D721Med (cell line): Measurements from ENCODE around the gene RASA2.

Experiments used
- DNase-seq: peaks from one replicate; pipeline ENCODE4 v3.0.0; 2011; ENCODE audit warnings: low spot score; ENCODE audit not compliant: insufficient read length
- FAIRE-seq: peaks from 2 replicates; lab custom pipeline; 2011; peaks lifted over from hg19 to GRCh38; lab: Jason Lieb, UNC
- CTCF ChIP-seq: IDR thresholded peaks from 2 replicates; pipeline ENCODE4 v1.5.1; 2012; ENCODE audit warnings: mild to moderate bottlenecking, control low read depth; ENCODE audit not compliant: insufficient read depth; ENCODE audit errors: missing control alignments

RASA2 gene

GRCh38 chr3:141544697-141545096, 57.9 kb downstream of the RASA2 start:
- FAIRE-seq (peak; percentile 41), DNase-seq (no peak)
- no peak for TF ChIP-seq CTCF

- FAIRE-seq = no peak
- no peak for TF ChIP-seq CTCF
- DNase-seq = no peak
These were observed 59.3 kb downstream of the RASA2 start for GRCh38 chr3:141546081-141546480.

- DNase-seq = no peak
- FAIRE-seq = no peak
- no peak for TF ChIP-seq CTCF
These were observed 59.8 kb downstream of the RASA2 start for GRCh38 chr3:141546586-141546985.

GRCh38 chr3:141547791-141548190, 61.0 kb downstream of the RASA2 start:
- DNase-seq = no peak
- no peak for FAIRE-seq
- no peak for TF ChIP-seq CTCF

GRCh38 chr3:141550926-141551665, 64.3 kb downstream of the RASA2 start:
- no peak for TF ChIP-seq CTCF
- FAIRE-seq (no peak), DNase-seq (no peak)

GRCh38 chr3:141552440-141552991, 65.7 kb downstream of the RASA2 start:
- FAIRE-seq = peak; percentile 29
- no peak for DNase-seq
- TF ChIP-seq CTCF = no peak

- FAIRE-seq = no peak
- no peak for TF ChIP-seq CTCF
- DNase-seq = no peak
These were observed 66.2 kb downstream of the RASA2 start for GRCh38 chr3:141553055-141553454.
